H1 (cell line): Measurements from ENCODE around the gene PRODH.
A peak's percentile ranks its signal among the peaks of the same experiment; 100 is the strongest.

Source experiments
- ASH2L ChIP-seq: fragments of 200-600, 300-600 bp; sonication (generic); IDR thresholded peaks from one replicate; pipeline ENCODE4 v1.7.1; 2017; ENCODE audit warnings: low read length
- CTCF ChIP-seq, 3 experiments: IDR thresholded peaks; 1 replicate in 2 of 3; 2 replicates in 1 of 3; pipeline versions ENCODE4 v1.5.1 to v1.6.1; 2011; ENCODE audit warnings: low read length in 3 of 3, mild to moderate bottlenecking in 3 of 3, inconsistent platforms in 2 of 3, low read depth in 1 of 3, moderate library complexity in 1 of 3; ENCODE audit not compliant: insufficient read depth in 1 of 3; ENCODE audit errors: control extremely low read depth in 1 of 3
- EP300 ChIP-seq, 2 experiments: IDR thresholded peaks; 1 replicate in 1 of 2; 2 replicates in 1 of 2; pipeline ENCODE4 v1.6.1; 2011 to 2012; ENCODE audit warnings: low read depth in 2 of 2, low read length in 2 of 2, mild to moderate bottlenecking in 2 of 2, borderline replicate concordance in 1 of 2, inconsistent platforms in 1 of 2, moderate library complexity in 1 of 2
- KDM1A ChIP-seq: fragments of 200-600, 300-600 bp; sonication (generic); IDR thresholded peaks from 2 replicates; pipeline ENCODE4 v1.7.1; 2016; ENCODE audit warnings: mild to moderate bottlenecking, low read length, borderline replicate concordance
- MAX ChIP-seq: IDR thresholded peaks from 2 replicates; pipeline ENCODE4 v1.6.1; 2012; ENCODE audit warnings: inconsistent platforms
- NRF1 ChIP-seq: IDR thresholded peaks from 2 replicates; pipeline ENCODE4 v1.6.1; 2011; ENCODE audit warnings: mild to moderate bottlenecking, low read depth, low read length, improper control_type of control experiment
- POLR2A ChIP-seq, 2 experiments: IDR thresholded peaks; 1 replicate in 1 of 2; 2 replicates in 1 of 2; pipeline ENCODE4 v1.6.1; 2011; ENCODE audit warnings: low read depth in 2 of 2, low read length in 2 of 2, mild to moderate bottlenecking in 2 of 2; ENCODE audit errors: control extremely low read depth in 1 of 2
- POLR2AphosphoS5 ChIP-seq: IDR thresholded peaks from 2 replicates; pipeline ENCODE4 v1.6.1; 2011; ENCODE audit warnings: low read depth, low read length
- RAD21 ChIP-seq, 2 experiments: IDR thresholded peaks in 1 of 2; conservative IDR thresholded peaks in 1 of 2; 2 replicates each; pipeline ENCODE4 v1.6.1; 2011; ENCODE audit warnings: low read depth in 2 of 2, low read length in 2 of 2, improper control_type of control experiment in 1 of 2, inconsistent platforms in 1 of 2, mild to moderate bottlenecking in 1 of 2, moderate library complexity in 1 of 2
- RFX5 ChIP-seq: IDR thresholded peaks from 2 replicates; pipeline ENCODE4 v1.6.1; 2011; ENCODE audit warnings: low read depth, low read length, improper control_type of control experiment, borderline replicate concordance
- USF2 ChIP-seq: IDR thresholded peaks from 2 replicates; pipeline ENCODE4 v1.6.1; 2011; ENCODE audit warnings: low read length, improper control_type of control experiment
- ZNF274 ChIP-seq: IDR thresholded peaks from 2 replicates; pipeline ENCODE4 v1.7.0; 2012; ENCODE audit warnings: low read length, borderline replicate concordance; ENCODE audit errors: extremely low read depth

GRCh38 chr22:18947905-18948304, 11.8 kb upstream of the PRODH start:
- peak in 1 of 2 experiments; percentile 73; a peak in 1 of 3 replicates for TF ChIP-seq POLR2A (IDR thresholded peaks at IDR 0.05; ENCODE audit: control extremely low read depth in 1 of 2, low read depth in 2 of 2, low read length in 2 of 2)
- peak; percentile 52 for TF ChIP-seq POLR2AphosphoS5
- no peak for TF ChIP-seq CTCF (IDR thresholded peaks at IDR 0.05; ENCODE audit: control extremely low read depth in 1 of 3, insufficient read depth in 1 of 3, low read depth in 1 of 3, low read length in 3 of 3)
- no peak for TF ChIP-seq NRF1
- TF ChIP-seq RFX5: no peak
- TF ChIP-seq RAD21 (IDR thresholded peaks at IDR 0.05 in 1 of 2, conservative IDR thresholded peaks at IDR 0.05 in 1 of 2; ENCODE audit: low read depth in 2 of 2, low read length in 2 of 2): no peak
- no peak for TF ChIP-seq KDM1A
- no peak for TF ChIP-seq ZNF274
- no peak for TF ChIP-seq EP300 (IDR thresholded peaks at IDR 0.05; ENCODE audit: borderline replicate concordance in 1 of 2, low read depth in 2 of 2, low read length in 2 of 2)
- TF ChIP-seq ASH2L: no peak
- TF ChIP-seq USF2: no peak
- no peak for TF ChIP-seq MAX
